SH-SY5Y (cell line): Measurements from ENCODE around the gene KIF26B.
A peak's percentile ranks its signal among the peaks of the same experiment; 100 is the strongest.

Experiments used
- GATA2 ChIP-seq: IDR thresholded peaks from 2 replicates; pipeline ENCODE4 v1.6.1; 2011; ENCODE audit warnings: mild to moderate bottlenecking, low read depth, low read length
- GATA3 ChIP-seq: IDR thresholded peaks from 2 replicates; pipeline ENCODE4 v1.6.1; 2011; ENCODE audit warnings: low read depth, mild to moderate bottlenecking, low read length, moderate library complexity

Gene KIF26B

GRCh38 chr1:245155272-245156040 lies 671 bp downstream of the KIF26B start:
- TF ChIP-seq GATA2, result no peak
- TF ChIP-seq GATA3, result no peak

- TF ChIP-seq GATA3, result no peak
These were observed 1.4 kb downstream of the KIF26B start for GRCh38 chr1:245156041-245156735.

- TF ChIP-seq GATA2 (no peak; the same call in 1 of the 2 replicates), GATA3 (no peak)
These were observed 2.1 kb downstream of the KIF26B start for GRCh38 chr1:245156736-245157505.

- TF ChIP-seq GATA2 (no peak), GATA3 (no peak)
These were observed 4.1 kb downstream of the KIF26B start for GRCh38 chr1:245158913-245159312.

GRCh38 chr1:245160288-245160687 lies 5.5 kb downstream of the KIF26B start:
- TF ChIP-seq GATA3, result no peak
- peak; percentile 60 for TF ChIP-seq GATA2

- TF ChIP-seq GATA2 (no peak), GATA3 (no peak; the same call in 1 of the 2 replicates)
These were observed 6.1 kb downstream of the KIF26B start for GRCh38 chr1:245160741-245161400.

- TF ChIP-seq GATA2, result no peak
- no peak for TF ChIP-seq GATA3
These were observed 7.1 kb downstream of the KIF26B start for GRCh38 chr1:245161866-245162265.

GRCh38 chr1:245166471-245166885 lies 11.7 kb downstream of the KIF26B start:
- TF ChIP-seq GATA3, result peak; percentile 91
- TF ChIP-seq GATA2, result peak; percentile 95

- TF ChIP-seq GATA3 (no peak), GATA2 (no peak)
These were observed 13.3 kb downstream of the KIF26B start for GRCh38 chr1:245168086-245168485.

GRCh38 chr1:245168906-245169305 lies 14.1 kb downstream of the KIF26B start:
- TF ChIP-seq GATA3, result no peak
- no peak for TF ChIP-seq GATA2

GRCh38 chr1:245169376-245169775 lies 14.6 kb downstream of the KIF26B start:
- no peak for TF ChIP-seq GATA2
- TF ChIP-seq GATA3, result no peak

GRCh38 chr1:245172026-245172425 lies 17.2 kb downstream of the KIF26B start:
- TF ChIP-seq GATA3 (no peak), GATA2 (no peak)

GRCh38 chr1:245172829-245173228 lies 18.0 kb downstream of the KIF26B start:
- TF ChIP-seq GATA3 (no peak), GATA2 (no peak)
